Measurements from ENCODE around the gene KAT7.
"Not testable (repeated sequence)": the region's sequence is repeated elsewhere in the genome, so short reads cannot be mapped to it uniquely, and the experiment has no call there.

The KAT7 gene

GRCh38 chr17:49814781-49815529 is 26.5 kb downstream of the KAT7 start:
- no peak for DNase-seq

GRCh38 chr17:49815761-49816281 is 27.3 kb downstream of the KAT7 start:
- no peak for DNase-seq

GRCh38 chr17:49817993-49818392 is 29.5 kb downstream of the KAT7 start:
- DNase-seq: no peak

- DNase-seq: no peak
Measured at GRCh38 chr17:49819138-49819537, 30.7 kb downstream of the KAT7 start.

GRCh38 chr17:49819651-49820050 is 31.2 kb downstream of the KAT7 start:
- DNase-seq: no peak

GRCh38 chr17:49820773-49821172 is 32.3 kb downstream of the KAT7 start:
- DNase-seq: no peak

- no peak for DNase-seq
Measured at GRCh38 chr17:49821466-49821865, 33.0 kb downstream of the KAT7 start.

GRCh38 chr17:49821916-49822315 is 33.4 kb downstream of the KAT7 start:
- no peak for DNase-seq

- DNase-seq: no peak
Measured at GRCh38 chr17:49822829-49823228, 34.3 kb downstream of the KAT7 start.

GRCh38 chr17:49823614-49824013 is 35.1 kb downstream of the KAT7 start:
- no peak for DNase-seq

GRCh38 chr17:49825645-49826044 is 37.2 kb downstream of the KAT7 start:
- no peak for DNase-seq

GRCh38 chr17:49828325-49828724 is 39.8 kb downstream of the KAT7 start:
- DNase-seq: not testable (repeated sequence)

- DNase-seq: no peak
Measured at GRCh38 chr17:49829026-49829425, 40.5 kb downstream of the KAT7 start.

GRCh38 chr17:49830605-49831004 is 42.1 kb downstream of the KAT7 start:
- no peak for DNase-seq

GRCh38 chr17:49832840-49833599 is 44.5 kb downstream of the KAT7 start:
- DNase-seq: peak; percentile 52 to 66

GRCh38 chr17:49834118-49834743 is 45.8 kb downstream of the KAT7 start:
- DNase-seq: no peak

- no peak for DNase-seq
Measured at GRCh38 chr17:49835472-49835871, 47.0 kb downstream of the KAT7 start.

- DNase-seq: no peak
Measured at GRCh38 chr17:49836111-49837030, 47.9 kb downstream of the KAT7 start.

GRCh38 chr17:49839455-49839854 is 51.0 kb downstream of the KAT7 start:
- DNase-seq: no peak

- no peak for DNase-seq
Measured at GRCh38 chr17:49841548-49841947, 53.1 kb downstream of the KAT7 start.

GRCh38 chr17:49842371-49842770 is 53.9 kb downstream of the KAT7 start:
- DNase-seq: no peak

- no peak for DNase-seq
Measured at GRCh38 chr17:49842846-49843245, 54.4 kb downstream of the KAT7 start.
